ENCODE results near the gene LPCAT2.

Gene LPCAT2

DNA sequence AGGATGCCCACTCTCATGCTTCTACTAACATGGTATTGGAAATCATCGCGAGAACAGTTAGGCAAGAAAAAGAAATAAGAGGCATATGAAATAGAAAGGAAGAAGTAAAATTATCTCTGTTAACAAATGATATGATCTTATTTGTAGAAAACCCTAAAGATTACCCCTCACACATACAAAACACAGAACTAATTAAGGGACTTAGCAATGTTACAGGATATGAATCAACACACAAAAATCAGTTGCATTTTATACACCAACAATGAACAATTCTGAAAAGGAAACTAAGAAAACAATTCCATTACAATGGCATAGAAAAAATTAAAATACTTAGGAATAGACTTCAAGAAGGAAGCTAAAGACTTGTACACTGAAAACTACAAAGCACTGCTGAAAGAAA, 54.9 kb downstream of the LPCAT2 start:
- TF ChIP-seq, protein P1, sequence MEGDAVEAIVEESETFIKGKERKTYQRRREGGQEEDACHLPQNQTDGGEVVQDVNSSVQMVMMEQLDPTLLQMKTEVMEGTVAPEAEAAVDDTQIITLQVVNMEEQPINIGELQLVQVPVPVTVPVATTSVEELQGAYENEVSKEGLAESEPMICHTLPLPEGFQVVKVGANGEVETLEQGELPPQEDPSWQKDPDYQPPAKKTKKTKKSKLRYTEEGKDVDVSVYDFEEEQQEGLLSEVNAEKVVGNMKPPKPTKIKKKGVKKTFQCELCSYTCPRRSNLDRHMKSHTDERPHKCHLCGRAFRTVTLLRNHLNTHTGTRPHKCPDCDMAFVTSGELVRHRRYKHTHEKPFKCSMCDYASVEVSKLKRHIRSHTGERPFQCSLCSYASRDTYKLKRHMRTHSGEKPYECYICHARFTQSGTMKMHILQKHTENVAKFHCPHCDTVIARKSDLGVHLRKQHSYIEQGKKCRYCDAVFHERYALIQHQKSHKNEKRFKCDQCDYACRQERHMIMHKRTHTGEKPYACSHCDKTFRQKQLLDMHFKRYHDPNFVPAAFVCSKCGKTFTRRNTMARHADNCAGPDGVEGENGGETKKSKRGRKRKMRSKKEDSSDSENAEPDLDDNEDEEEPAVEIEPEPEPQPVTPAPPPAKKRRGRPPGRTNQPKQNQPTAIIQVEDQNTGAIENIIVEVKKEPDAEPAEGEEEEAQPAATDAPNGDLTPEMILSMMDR (conservative IDR thresholded peaks at IDR 0.05; ENCODE audit: low read depth): no peak
- H3K27ac ChIP-seq: no peak overlapping the region
- ChIA-PET POLR2A (ENCODE audit: low non-redundant PET) (no interaction called here), CTCF (no interaction called here)
- DNase-seq (ENCODE audit: low spot score): no peak

DNA sequence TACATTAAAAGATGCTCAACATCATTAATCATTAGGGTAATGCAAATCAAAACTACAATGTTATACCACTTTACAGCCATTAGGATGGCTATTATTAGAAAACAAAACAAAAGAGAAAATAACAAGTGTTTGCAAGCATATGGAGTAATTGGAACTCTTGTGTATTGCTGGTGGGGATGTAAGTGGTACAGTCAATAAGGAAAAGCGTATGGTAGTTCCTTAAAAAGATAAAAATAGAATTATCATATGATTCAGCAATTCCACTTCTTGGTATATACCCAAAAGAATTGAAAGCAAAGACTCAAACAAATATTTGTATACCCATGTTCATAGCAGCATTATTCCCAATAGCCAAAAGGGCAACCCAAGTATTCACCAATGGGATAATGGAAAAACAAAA, 56.2 kb downstream of the LPCAT2 start:
- POLR2A ChIA-PET (ENCODE audit: low non-redundant PET): no interaction called here
- no peak for DNase-seq (ENCODE audit: low spot score)

DNA sequence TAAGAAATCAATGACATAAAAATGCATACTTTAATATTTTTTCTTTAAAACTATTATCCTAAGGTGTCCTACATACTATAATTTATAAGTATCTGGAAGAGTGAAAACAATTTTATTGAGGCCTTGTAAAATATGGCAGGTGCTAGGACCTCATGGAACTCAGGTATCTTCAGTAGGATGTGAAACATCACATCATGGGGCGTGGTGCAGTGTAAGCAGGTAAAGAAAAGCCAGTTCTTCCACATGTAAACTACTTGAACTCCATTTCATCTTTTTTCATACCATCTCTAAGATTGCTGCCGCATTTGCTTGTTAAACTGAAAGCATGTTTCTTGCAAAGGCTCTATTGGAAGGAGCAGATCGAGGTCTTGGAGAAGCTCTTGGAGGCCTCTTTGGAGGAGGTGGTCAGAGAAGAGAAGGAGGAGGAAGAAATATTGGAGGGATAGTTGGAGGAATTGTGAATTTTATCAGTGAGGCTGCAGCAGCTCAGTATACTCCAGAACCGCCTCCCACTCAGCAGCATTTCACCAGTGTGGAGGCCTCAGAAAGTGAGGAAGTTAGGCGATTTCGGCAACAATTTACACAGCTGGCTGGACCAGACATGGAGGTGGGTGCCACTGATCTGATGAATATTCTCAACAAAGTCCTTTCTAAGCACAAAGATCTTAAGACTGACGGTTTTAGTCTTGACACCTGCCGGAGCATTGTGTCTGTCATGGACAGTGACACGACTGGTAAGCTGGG, 57.7 kb downstream of the LPCAT2 start, which contains the start of gene CAPNS2:
CAPNS2 (plus strand) TSS at position 253 of the 744 bp plus-strand sequence; CDS start at position 326, 73 bp downstream.
- ChIA-PET POLR2A (ENCODE audit: low non-redundant PET) (no interaction called here), CTCF (interaction anchor here (0.6 to 1.5 kb wide), 2 partner anchors 16 to 102 kb away, joined by 3 to 4 read pairs; no protein-coding TSS in a partner anchor)
- no peak for DNase-seq (ENCODE audit: low spot score)
- H3K27ac ChIP-seq: peak within 1 kb of the TSS; percentile 82
- TF ChIP-seq, protein P1 (conservative IDR thresholded peaks at IDR 0.05; ENCODE audit: low read depth): no peak

More for the DNA sequence above, 56.2 kb downstream of the LPCAT2 start:
- TF ChIP-seq, protein P1 (conservative IDR thresholded peaks at IDR 0.05; ENCODE audit: low read depth): no peak
- no peak overlapping the region for H3K27ac ChIP-seq
- CTCF ChIA-PET: no interaction called here

DNA sequence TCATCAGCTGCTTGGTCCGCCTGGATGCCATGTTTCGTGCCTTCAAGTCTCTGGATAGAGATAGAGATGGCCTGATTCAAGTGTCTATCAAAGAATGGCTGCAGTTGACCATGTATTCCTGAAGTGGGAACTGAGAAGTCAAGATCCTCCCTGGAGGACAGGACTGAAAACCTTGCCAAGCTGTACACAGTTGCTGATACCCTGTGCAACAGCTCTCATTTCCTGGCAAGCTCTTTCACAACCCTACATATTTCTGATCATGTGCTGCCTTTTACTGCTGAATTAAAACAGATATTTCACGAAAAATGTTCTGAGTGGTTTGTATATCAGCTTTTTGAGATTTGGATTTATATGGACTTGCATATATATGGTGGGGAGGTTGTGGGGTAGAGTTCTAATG, 58.5 kb downstream of the LPCAT2 start:
- TF ChIP-seq, protein P1 (conservative IDR thresholded peaks at IDR 0.05; ENCODE audit: low read depth): no peak
- ChIA-PET POLR2A (ENCODE audit: low non-redundant PET) (no interaction called here), CTCF (interaction anchor here (0.6 to 1.5 kb wide), 2 partner anchors 15 to 103 kb away, joined by 3 to 4 read pairs; no protein-coding TSS in a partner anchor)
- peak overlapping the region; percentile 82 for H3K27ac ChIP-seq
- peak; percentile 20 for DNase-seq (ENCODE audit: low spot score)

DNA sequence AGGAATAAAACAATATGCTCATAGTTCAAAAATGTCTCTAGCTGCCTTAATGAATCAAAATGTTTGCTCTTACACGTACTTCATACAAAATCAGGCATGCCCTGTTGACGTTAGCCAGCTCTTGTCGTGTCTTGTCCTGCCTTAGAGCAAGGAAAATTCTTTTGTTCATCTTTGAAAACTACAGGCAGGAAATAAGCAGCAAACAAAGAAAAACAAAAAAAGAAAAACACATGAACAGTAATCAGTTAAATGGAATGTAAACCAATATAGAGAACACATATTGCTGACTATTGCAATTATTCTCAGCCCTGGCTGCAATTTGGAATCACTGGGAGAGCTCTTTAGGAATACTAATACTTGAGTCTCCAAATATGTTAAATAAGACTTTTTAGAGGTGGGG, 59.3 kb downstream of the LPCAT2 start:
- DNase-seq (ENCODE audit: low spot score): peak; percentile 69
- ChIA-PET POLR2A (ENCODE audit: low non-redundant PET) (no interaction called here), CTCF (interaction anchor here (0.5 to 0.7 kb wide), 3 partner anchors 18 to 102 kb away, joined by 3 to 5 read pairs (median 4); no protein-coding TSS in a partner anchor)
- TF ChIP-seq, protein P1 (conservative IDR thresholded peaks at IDR 0.05; ENCODE audit: low read depth): no peak
- H3K27ac ChIP-seq: peak overlapping the region; percentile 49

DNA sequence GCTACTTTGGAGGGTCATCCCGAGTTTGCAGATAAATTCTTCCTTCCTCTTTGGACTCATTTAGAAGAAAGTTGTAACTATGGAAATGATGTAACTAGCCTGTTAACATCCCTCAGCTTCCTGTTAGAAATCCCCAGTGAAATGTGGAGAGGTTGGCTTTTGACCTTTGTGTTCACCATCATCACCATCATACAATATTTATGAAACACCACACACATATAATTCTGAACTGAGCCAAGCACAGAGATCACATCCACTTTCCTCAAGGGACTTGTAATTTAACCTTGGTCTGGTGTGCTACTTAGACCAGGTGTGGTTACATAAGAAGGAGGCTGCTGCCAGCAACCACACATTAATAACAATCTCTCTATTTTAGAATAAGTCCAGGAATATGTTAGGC, 60.2 kb downstream of the LPCAT2 start:
- ChIA-PET CTCF (interaction anchor here (1.0 kb wide), 1 partner anchor 21 kb away, joined by 4 read pairs; no protein-coding TSS in a partner anchor), POLR2A (ENCODE audit: low non-redundant PET) (no interaction called here)
- DNase-seq (ENCODE audit: low spot score): no peak
- H3K27ac ChIP-seq: peak overlapping the region; percentile 49; the same call in 1 of the 2 replicates
- TF ChIP-seq, protein P1 (conservative IDR thresholded peaks at IDR 0.05; ENCODE audit: low read depth): no peak
